Hematopoietic multipotent progenitor cell treated with erythropoietin and hydrocortisone succinate and interleukin-3 and kit ligand, for 8 days (in vitro differentiated cells): Measurements from ENCODE around the gene ATN1.
"Not testable (repeated sequence)": the region's sequence is repeated elsewhere in the genome, so short reads cannot be mapped to it uniquely, and the experiment has no call there.

Experiments
- DNase-seq: peaks from one replicate; pipeline ENCODE4 v3.0.0-alpha.2; 2015

The ATN1 gene

GRCh38 chr12:6904280-6905276 lies 23.2 kb upstream of the ATN1 start, which contains the start of gene LRRC23:
Gene LRRC23 (plus strand): TSS chr12:6904822. CDS start chr12:6905634, 812 bp downstream.
- peak; percentile 97 for DNase-seq

GRCh38 chr12:6905414-6906040 lies 22.2 kb upstream of the ATN1 start:
- no peak for DNase-seq

- DNase-seq = not testable (repeated sequence)
Measured at GRCh38 chr12:6908141-6908540, 19.6 kb upstream of the ATN1 start.

GRCh38 chr12:6909421-6910145 lies 18.2 kb upstream of the ATN1 start:
- DNase-seq = no peak

GRCh38 chr12:6912164-6912935 lies 15.4 kb upstream of the ATN1 start:
- no peak for DNase-seq

- DNase-seq = peak; percentile 65
Measured at GRCh38 chr12:6914246-6914946, 13.4 kb upstream of the ATN1 start, which contains the start of gene ENO2. Gene ENO2 (plus strand): TSS chr12:6914580. CDS start chr12:6915833, 1,253 bp downstream.

GRCh38 chr12:6914947-6915788 lies 12.6 kb upstream of the ATN1 start:
- DNase-seq = no peak

- DNase-seq = no peak
Measured at GRCh38 chr12:6915789-6916285, 11.9 kb upstream of the ATN1 start.

GRCh38 chr12:6916426-6917200 lies 11.1 kb upstream of the ATN1 start:
- DNase-seq = no peak

GRCh38 chr12:6917491-6918231 lies 10.1 kb upstream of the ATN1 start:
- no peak for DNase-seq

- no peak for DNase-seq
Measured at GRCh38 chr12:6919588-6919987, 8.2 kb upstream of the ATN1 start.

GRCh38 chr12:6921539-6921938 lies 6.2 kb upstream of the ATN1 start:
- DNase-seq = no peak

GRCh38 chr12:6921996-6922946 lies 5.5 kb upstream of the ATN1 start:
- DNase-seq = no peak

- DNase-seq = no peak
Measured at GRCh38 chr12:6923003-6923732, 4.6 kb upstream of the ATN1 start.

- no peak for DNase-seq
Measured at GRCh38 chr12:6923851-6924250, 3.9 kb upstream of the ATN1 start.

- DNase-seq = no peak
Measured at GRCh38 chr12:6925239-6925539, 2.6 kb upstream of the ATN1 start.
